K562 (cell line): ENCODE measurements around the gene TBX1. TPM values are rescaled to one million over a fixed set of nuclear protein-coding genes. Genes with fewer than 3 reads are reported as not detected.

Experiments
- ADNP ChIP-seq: fragments of 200-800 bp; sonication (Bioruptor generic); IDR thresholded peaks from 2 replicates; pipeline ENCODE4 v1.6.1; 2016; ENCODE audit warnings: missing genetic modification characterization, missing compliant biosample characterization
- ATF1 ChIP-seq, 2 experiments: fragments of 450-650 bp in 1 of 2; IDR thresholded peaks; 2 replicates each; pipeline ENCODE4 v1.6.1; 2016; ENCODE audit warnings: missing compliant biosample characterization in 1 of 2, missing genetic modification characterization in 1 of 2
- KDM2B ChIP-seq: fragments of 250-450 bp; sonication (Bioruptor Pico); IDR thresholded peaks from 2 replicates; pipeline ENCODE4 v1.8.0; 2021; ENCODE audit warnings: mild to moderate bottlenecking, moderate library complexity
- KLF6 ChIP-seq: fragments of 250-450 bp; sonication (Bioruptor Pico); IDR thresholded peaks from 2 replicates; pipeline ENCODE4 v1.4.0; 2020; ENCODE audit warnings: mild to moderate bottlenecking, moderate library complexity, borderline replicate concordance
- LARP7 ChIP-seq: fragments of 450-650 bp; IDR thresholded peaks from 2 replicates; pipeline ENCODE4 v1.6.1; 2016
- MLLT1 ChIP-seq, 2 experiments: fragments of 450-650 bp; IDR thresholded peaks; 2 replicates each; pipeline ENCODE4 v1.6.1; 2016
- NBN ChIP-seq: fragments of 450-650 bp; IDR thresholded peaks from 2 replicates; pipeline ENCODE4 v1.6.1; 2016; ENCODE audit warnings: low read depth, mild to moderate bottlenecking
- SMARCE1 ChIP-seq: fragments of 450-650 bp; IDR thresholded peaks from 2 replicates; pipeline ENCODE4 v1.7.1; 2016; ENCODE audit warnings: mild to moderate bottlenecking
- SMC3 ChIP-seq: conservative IDR thresholded peaks from 2 replicates; pipeline ENCODE4 v1.6.1; 2011; ENCODE audit warnings: low read depth, low read length, improper control_type of control experiment; ENCODE audit not compliant: insufficient read depth
- SPI1 ChIP-seq: IDR thresholded peaks from 2 replicates; pipeline ENCODE4 v1.6.1; 2011; ENCODE audit warnings: low read depth, low read length, control low read depth, borderline replicate concordance
- ZBTB26 ChIP-seq: fragments of 450-650 bp; formaldehyde crosslinking; IDR thresholded peaks from 2 replicates; pipeline ENCODE4 v1.4.0; 2022; ENCODE audit warnings: missing genetic modification characterization
- ZBTB5 ChIP-seq: fragments of 450-650 bp; IDR thresholded peaks from 2 replicates; pipeline ENCODE4 v1.6.1; 2017; ENCODE audit warnings: antibody characterized with exemption
- ZFPM2 ChIP-seq: fragments of 250-450 bp; sonication (Bioruptor Pico); IDR thresholded peaks from 2 replicates; pipeline ENCODE4 v1.5.1; 2022; ENCODE audit warnings: mild to moderate bottlenecking
- ZKSCAN8 ChIP-seq: fragments of 200-800 bp; sonication (Bioruptor generic); IDR thresholded peaks from 2 replicates; pipeline ENCODE4 v1.6.1; 2016; ENCODE audit warnings: missing genetic modification characterization, missing compliant biosample characterization
- ZNF436 ChIP-seq: fragments of 250-450, 450-650 bp; sonication (Bioruptor Pico); formaldehyde crosslinking; IDR thresholded peaks from 2 replicates; pipeline ENCODE4 v1.7.0; 2020; ENCODE audit warnings: mild to moderate bottlenecking
- polyA plus RNA-seq, 8 experiments: library from polyadenylated mRNA; depleted of rRNA in 4 of 8; stranded (reverse) in 5 of 8; unstranded in 3 of 8; fragments of >200 nt; fragmentation: Nextera tagmentation in 2 of 8; fragmentation: Illumina TruSeq in 1 of 8; extraction: Ambion mirVana in 2 of 8; extraction: Trizol in 1 of 8; gene quantifications; 2 replicates each; pipeline versions ENCODE4 v1.2.1 to v1.2.3, GENCODE V29; 2011 to 2014; ENCODE audit warnings: inconsistent platforms in 1 of 8, missing spikeins in 1 of 8
- total RNA-seq, 7 experiments: library from RNA; depleted of rRNA in 6 of 7; stranded (reverse); fragments of >200 nt in 6 of 7; fragmentation: Illumina TruSeq in 2 of 7; extraction: Trizol in 2 of 7; gene quantifications; 2 replicates each; pipeline versions ENCODE4 v1.2.1 to v1.2.3, GENCODE V29; 2011 to 2021; ENCODE audit warnings: low replicate concordance in 1 of 7
- TF ChIP-seq, protein P1 (sequence below): fragments of 450-650 bp; formaldehyde crosslinking; conservative IDR thresholded peaks from 2 replicates; pipeline ENCODE4 v1.4.0; 2022; ENCODE audit warnings: mild to moderate bottlenecking, missing genetic modification characterization
- TF ChIP-seq, protein P2 (sequence below): fragments of 450-650 bp; IDR thresholded peaks from 2 replicates; pipeline ENCODE4 v1.6.1; 2016; ENCODE audit warnings: borderline replicate concordance

The TBX1 gene
- total and polyA plus RNA-seq, 9 of the 15 experiments (the other 6 are each of a cell fraction or from before 2014, with no cell fraction given): 0.07 to 35.0 (median 3.9) TPM

DNA sequence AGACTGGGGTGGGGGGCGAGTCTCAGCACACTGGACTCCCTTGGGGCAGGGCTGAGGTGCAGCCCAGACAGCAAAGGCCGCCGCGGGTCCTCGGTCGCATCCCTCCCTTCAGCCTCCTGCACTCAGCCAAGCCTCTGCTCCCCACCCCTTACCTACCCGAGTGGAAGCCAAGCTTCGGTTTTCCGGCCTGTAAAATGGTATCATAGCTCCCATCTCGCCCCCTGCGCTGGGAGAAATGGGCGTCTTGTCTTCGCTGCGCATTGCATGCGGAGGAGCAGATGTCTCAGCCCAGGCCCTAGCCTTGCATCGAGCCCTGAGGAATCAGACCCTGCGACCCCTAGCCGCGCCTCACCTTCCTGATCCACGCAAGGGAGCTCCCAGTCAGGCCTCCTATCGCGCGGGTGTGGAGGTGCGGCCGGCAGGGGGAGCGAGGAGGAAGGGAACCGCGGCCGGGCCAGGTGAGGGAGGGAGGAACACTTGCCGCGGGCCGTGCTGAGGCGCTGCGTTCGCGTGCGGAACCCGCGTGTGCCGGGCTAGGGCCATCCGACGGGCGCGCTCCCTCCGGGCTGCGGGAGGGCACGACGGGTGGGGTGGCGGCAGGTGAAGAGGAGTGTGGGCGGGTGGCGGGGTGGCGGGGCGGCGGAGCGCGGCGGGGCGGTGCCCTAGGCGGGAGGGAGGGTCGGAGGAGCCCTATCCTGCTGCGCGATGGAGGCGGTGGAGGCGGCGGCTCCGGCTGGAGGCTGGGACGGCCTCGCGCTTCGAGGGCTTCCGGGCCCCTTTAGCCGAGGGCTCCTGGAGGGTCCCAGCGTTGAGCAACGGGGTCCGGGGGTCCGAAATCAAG, 4.1 kb upstream of the TBX1 start (continued):
- TF ChIP-seq SMC3: peak; percentile 99
- peak; percentile 43 for TF ChIP-seq ATF1 (CRISPR knock-in tag; IDR thresholded peaks at IDR 0.05)
- TF ChIP-seq ATF1 (tag; IDR thresholded peaks at IDR 0.05): peak; percentile 67
- TF ChIP-seq KLF6 (CRISPR knock-in tag): 0 out of 2 replicates have a peak, but pooled peaks have one; percentile 19
- TF ChIP-seq ZBTB26: peak; percentile 74; the same call in 1 of the 2 replicates
- no peak for TF ChIP-seq ZNF436 (CRISPR knock-in tag)
- TF ChIP-seq ZFPM2: 0 out of 2 replicates have a peak, but pooled peaks have one; percentile 29
- TF ChIP-seq KDM2B: peak; percentile 100
- no peak; the same call in 1 of the 2 replicates for TF ChIP-seq LARP7
- TF ChIP-seq ZBTB5: no peak
- peak; percentile 85; the same call in 1 of the 2 replicates for TF ChIP-seq NBN
- TF ChIP-seq, protein P1, sequence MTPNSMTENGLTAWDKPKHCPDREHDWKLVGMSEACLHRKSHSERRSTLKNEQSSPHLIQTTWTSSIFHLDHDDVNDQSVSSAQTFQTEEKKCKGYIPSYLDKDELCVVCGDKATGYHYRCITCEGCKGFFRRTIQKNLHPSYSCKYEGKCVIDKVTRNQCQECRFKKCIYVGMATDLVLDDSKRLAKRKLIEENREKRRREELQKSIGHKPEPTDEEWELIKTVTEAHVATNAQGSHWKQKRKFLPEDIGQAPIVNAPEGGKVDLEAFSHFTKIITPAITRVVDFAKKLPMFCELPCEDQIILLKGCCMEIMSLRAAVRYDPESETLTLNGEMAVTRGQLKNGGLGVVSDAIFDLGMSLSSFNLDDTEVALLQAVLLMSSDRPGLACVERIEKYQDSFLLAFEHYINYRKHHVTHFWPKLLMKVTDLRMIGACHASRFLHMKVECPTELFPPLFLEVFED (CRISPR knock-in tag): 0 out of 2 replicates have a peak, but pooled peaks have one; percentile 21
- TF ChIP-seq, protein P2, sequence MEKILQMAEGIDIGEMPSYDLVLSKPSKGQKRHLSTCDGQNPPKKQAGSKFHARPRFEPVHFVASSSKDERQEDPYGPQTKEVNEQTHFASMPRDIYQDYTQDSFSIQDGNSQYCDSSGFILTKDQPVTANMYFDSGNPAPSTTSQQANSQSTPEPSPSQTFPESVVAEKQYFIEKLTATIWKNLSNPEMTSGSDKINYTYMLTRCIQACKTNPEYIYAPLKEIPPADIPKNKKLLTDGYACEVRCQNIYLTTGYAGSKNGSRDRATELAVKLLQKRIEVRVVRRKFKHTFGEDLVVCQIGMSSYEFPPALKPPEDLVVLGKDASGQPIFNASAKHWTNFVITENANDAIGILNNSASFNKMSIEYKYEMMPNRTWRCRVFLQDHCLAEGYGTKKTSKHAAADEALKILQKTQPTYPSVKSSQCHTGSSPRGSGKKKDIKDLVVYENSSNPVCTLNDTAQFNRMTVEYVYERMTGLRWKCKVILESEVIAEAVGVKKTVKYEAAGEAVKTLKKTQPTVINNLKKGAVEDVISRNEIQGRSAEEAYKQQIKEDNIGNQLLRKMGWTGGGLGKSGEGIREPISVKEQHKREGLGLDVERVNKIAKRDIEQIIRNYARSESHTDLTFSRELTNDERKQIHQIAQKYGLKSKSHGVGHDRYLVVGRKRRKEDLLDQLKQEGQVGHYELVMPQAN: no peak; the same call in 1 of the 2 replicates
- TF ChIP-seq SMARCE1: peak; percentile 55
- no peak for TF ChIP-seq ZKSCAN8
- TF ChIP-seq MLLT1 (IDR thresholded peaks at IDR 0.05): peak in 1 of 2 experiments; percentile 61; a peak in 1 of 4 replicates
- TF ChIP-seq SPI1: peak; percentile 74; the same call in 1 of the 2 replicates
- no peak for TF ChIP-seq ADNP
